OCI-LY7 (cell line): Measurements from ENCODE around the gene SOWAHA.

Source experiments
- CTCF ChIP-seq: fragments of 200-600 bp; sonication (generic); conservative IDR thresholded peaks from 2 replicates; pipeline ENCODE4 v1.5.1; 2014; ENCODE audit warnings: mild to moderate bottlenecking, antibody characterized with exemption, low read length, moderate library complexity, mixed read lengths
- EZH2phosphoT487 ChIP-seq: fragments of 200-600 bp; sonication (generic); IDR thresholded peaks from 2 replicates; pipeline ENCODE4 v1.6.1; 2018; ENCODE audit warnings: low read depth, borderline replicate concordance, mild to moderate bottlenecking, mixed run types, antibody characterized with exemption, low read length, moderate library complexity, mixed read lengths

- TF ChIP-seq CTCF (no peak), EZH2phosphoT487 (no peak)
Measured at GRCh38 chr5:132800545-132800944, 12.6 kb upstream of the SOWAHA start.
